K562 (cell line): ENCODE measurements around the gene GPR78. TPM values are rescaled to one million over a fixed set of nuclear protein-coding genes. Genes with fewer than 3 reads are reported as not detected.

Experiments
- ATAC-seq: fragments of 200-7000 bp; cut with Tn5 transposase; 3 replicates; pipeline ENCODE4 v1.9.1; 2020; ENCODE audit warnings: moderate library complexity
- BruUV-seq: library from RNA; stranded (reverse); fragments of 400-500 nt; replicated peaks from 2 replicates; lab custom pipeline; 2021; lab: Mats Ljungman, UMichigan
- CTCF ChIA-PET: fragments of 300-600 bp; formaldehyde crosslinking; extraction: SDS; loops from one replicate; lab custom pipeline; 2021; ENCODE audit warnings: low intra/inter-chr PET ratio; lab: Yijun Ruan, JAX
- POLR2A ChIA-PET: fragments of 300-600, 350-650 bp; sonication (Branson Sonifier 250); formaldehyde crosslinking; extraction: SDS; loops from one replicate; lab custom pipeline; 2021; ENCODE audit warnings: antibody characterized with exemption, inconsistent platforms; lab: Yijun Ruan, JAX
- DNase-seq, 4 experiments: peaks; one replicate each; pipeline versions ENCODE4 v3.0.0 to v3.0.0-alpha.2; 2011 to 2018; ENCODE audit warnings: low spot score in 3 of 4, mixed read lengths in 3 of 4; ENCODE audit errors: extremely low read depth in 1 of 4
- FAIRE-seq: peaks from 2 replicates; lab custom pipeline; 2011; peaks lifted over from hg19 to GRCh38; lab: Jason Lieb, UNC
- H2AFZ ChIP-seq: 2 replicates; pipeline ENCODE4 v1.6.0; 2011; ENCODE audit warnings: low read depth, low read length, control low read depth, inconsistent platforms
- H3K27ac ChIP-seq: fragments of 200-600 bp; 3 replicates; pipeline ENCODE4 v1.8.0; 2011; ENCODE audit warnings: low read depth, mild to moderate bottlenecking, control low read depth, inconsistent platforms, low read length, moderate library complexity, mixed read lengths; ENCODE audit errors: extremely low read depth
- H3K27me3 ChIP-seq, 2 experiments: fragments of 300-600 bp in 1 of 2; 2 replicates in 1 of 2; 3 replicates in 1 of 2; pipeline versions ENCODE4 v1.6.0 to v1.8.0; 2011; ENCODE audit warnings: inconsistent platforms in 2 of 2, low read length in 2 of 2, mild to moderate bottlenecking in 1 of 2, mixed read lengths in 1 of 2, moderate library complexity in 1 of 2; ENCODE audit not compliant: control insufficient read depth in 2 of 2, insufficient read depth in 2 of 2
- H3K36me3 ChIP-seq: fragments of 300-600 bp; 3 replicates; pipeline ENCODE4 v1.8.0; 2011; ENCODE audit warnings: mild to moderate bottlenecking, low read length, inconsistent platforms; ENCODE audit not compliant: control insufficient read depth, insufficient read depth
- H3K4me1 ChIP-seq, 2 experiments: fragments of 200-600 bp in 1 of 2; replicated peaks in 1 of 2; 2 replicates in 1 of 2; 3 replicates in 1 of 2; pipeline versions ENCODE4 v1.5.1 to v1.8.0; 2011; ENCODE audit warnings: inconsistent platforms in 2 of 2, low read length in 2 of 2, mild to moderate bottlenecking in 1 of 2, mixed read lengths in 1 of 2, moderate library complexity in 1 of 2; ENCODE audit not compliant: control insufficient read depth in 2 of 2, insufficient read depth in 2 of 2
- H3K4me2 ChIP-seq: 2 replicates; pipeline ENCODE4 v1.6.1; 2011; ENCODE audit warnings: low read length, control low read depth, inconsistent platforms, mixed read lengths; ENCODE audit not compliant: insufficient read depth
- H3K4me3 ChIP-seq: fragments of 200-600 bp; sonication (generic), shearing (Covaris generic); 2 replicates; pipeline ENCODE4 v1.5.1; 2016; ENCODE audit warnings: control low read depth, inconsistent platforms
- H3K79me2 ChIP-seq: fragments of 200-600 bp; 3 replicates; pipeline ENCODE4 v1.8.0; 2011; ENCODE audit warnings: low read length, inconsistent platforms; ENCODE audit not compliant: control insufficient read depth, insufficient read depth
- H3K9ac ChIP-seq, 2 experiments: 2 replicates each; pipeline versions ENCODE4 v1.6.0 to v1.6.1; 2011; ENCODE audit warnings: low read depth in 2 of 2, low read length in 2 of 2, control low read depth in 1 of 2, inconsistent platforms in 1 of 2, mild to moderate bottlenecking in 1 of 2, mixed read lengths in 1 of 2; ENCODE audit not compliant: insufficient read depth in 1 of 2
- H3K9me1 ChIP-seq: one replicate; pipeline ENCODE4 v1.6.0; 2011; ENCODE audit warnings: inconsistent platforms, mild to moderate bottlenecking, low read length, moderate library complexity; ENCODE audit not compliant: control insufficient read depth, insufficient read depth
- H3K9me3 ChIP-seq: replicated peaks from 2 replicates; pipeline ENCODE4 v1.5.1; 2011; ENCODE audit warnings: low read depth, low read length, inconsistent platforms; ENCODE audit not compliant: control insufficient read depth, insufficient read depth
- H4K20me1 ChIP-seq: replicated peaks from 2 replicates; pipeline ENCODE4 v1.6.1; 2011; ENCODE audit warnings: low read length, inconsistent platforms, mixed read lengths; ENCODE audit not compliant: control insufficient read depth, insufficient read depth
- CBX5 ChIP-seq: IDR thresholded peaks from 2 replicates; pipeline ENCODE4 v1.6.1; 2014; ENCODE audit warnings: low read depth, borderline replicate concordance
- ESRRB ChIP-seq: fragments of 250-450 bp; sonication (Bioruptor Pico); IDR thresholded peaks from 2 replicates; pipeline ENCODE4 v1.5.0; 2020; ENCODE audit warnings: mild to moderate bottlenecking, moderate library complexity, borderline replicate concordance
- FOXP4 ChIP-seq: sonication (generic); formaldehyde crosslinking; IDR thresholded peaks from 2 replicates; pipeline ENCODE4 v1.8.0; 2022; ENCODE audit warnings: mild to moderate bottlenecking, missing genetic modification reagents, borderline replicate concordance
- ZNF134 ChIP-seq: fragments of 250-450 bp; sonication (Bioruptor Pico); conservative IDR thresholded peaks from 2 replicates; pipeline ENCODE4 v1.4.0; 2020
- ZNF263 ChIP-seq: sonication (generic); formaldehyde crosslinking; IDR thresholded peaks from 2 replicates; pipeline ENCODE4 v1.8.0; 2022; ENCODE audit warnings: mild to moderate bottlenecking, missing genetic modification reagents, borderline replicate concordance
- ZNF696 ChIP-seq: fragments of 250-450 bp; sonication (Bioruptor Pico); conservative IDR thresholded peaks from 2 replicates; pipeline ENCODE4 v1.4.0; 2020; ENCODE audit warnings: mild to moderate bottlenecking, moderate library complexity
- WGBS: fragments of 100-300 bp; shearing (Covaris generic); methylation state at CpG from one replicate; pipeline ENCODE4 v1.1.6; 2016; ENCODE audit warnings: low coverage, mixed read lengths; ENCODE audit not compliant: insufficient coverage; ENCODE audit errors: missing lambda C conversion rate; 5-methylcytosine and 5-hydroxymethylcytosine counted together
- in situ Hi-C: fragments of 300-500 bp; cut with MboI; formaldehyde crosslinking; loops from 4 replicates; pipeline ENCODE4 v1.15.0; 2018; ENCODE audit warnings: inconsistent platforms, mixed read lengths
- intact Hi-C: fragments of 100-400 bp; cut with micrococcal nuclease; formaldehyde crosslinking; loops from 2 replicates; pipeline ENCODE4 v1.14.2; 2022
- polyA plus RNA-seq, 8 experiments: library from polyadenylated mRNA; depleted of rRNA in 4 of 8; stranded (reverse) in 5 of 8; unstranded in 3 of 8; fragments of >200 nt; fragmentation: Nextera tagmentation in 2 of 8; fragmentation: Illumina TruSeq in 1 of 8; extraction: Ambion mirVana in 2 of 8; extraction: Trizol in 1 of 8; gene quantifications; 2 replicates each; pipeline versions ENCODE4 v1.2.1 to v1.2.3, GENCODE V29; 2011 to 2014; ENCODE audit warnings: inconsistent platforms in 1 of 8, missing spikeins in 1 of 8
- total RNA-seq, 7 experiments: library from RNA; depleted of rRNA in 6 of 7; stranded (reverse); fragments of >200 nt in 6 of 7; fragmentation: Illumina TruSeq in 2 of 7; extraction: Trizol in 2 of 7; gene quantifications; 2 replicates each; pipeline versions ENCODE4 v1.2.1 to v1.2.3, GENCODE V29; 2011 to 2021; ENCODE audit warnings: low replicate concordance in 1 of 7

Gene GPR78
- total and polyA plus RNA-seq, 9 of the 15 experiments (the other 6 are each of a cell fraction or from before 2014, with no cell fraction given): 0.04 to 0.13 (median 0.07) TPM; not detected in 4

- TF ChIP-seq CBX5 (no peak), ZNF134 (CRISPR knock-in tag) (no peak), ZNF696 (CRISPR knock-in tag) (no peak), ESRRB (CRISPR knock-in tag) (no peak)
Measured at GRCh38 chr4:8537041-8537461, 43.1 kb upstream of the GPR78 start (continued).

- in situ Hi-C loops (no loop called here), intact Hi-C loops (no loop called here)
- TF ChIP-seq ZNF263 (CRISPR knock-in tag) (peak; percentile 87), FOXP4 (CRISPR knock-in tag) (no peak)
- H3K9me1 ChIP-seq: no peaks in the 10 kb centered on the region
- no TSS peak for BruUV-seq
- no peak overlapping the region for H3K27ac ChIP-seq
- no peak overlapping the region for H3K4me2 ChIP-seq
- H3K36me3 ChIP-seq: no peaks in the 10 kb centered on the region
- H4K20me1 ChIP-seq: no peaks in the 10 kb centered on the region
- no peaks in the 10 kb centered on the region for H3K27me3 ChIP-seq
- no peak overlapping the region for H2AFZ ChIP-seq
- no peaks in the 10 kb centered on the region; the same call in 1 of the 2 replicates for H3K9me3 ChIP-seq
- H3K4me3 ChIP-seq: no peak overlapping the region
- FAIRE-seq: no peak
- no peak overlapping the region; a peak in 1 of 4 replicates for H3K9ac ChIP-seq
- WGBS: 49% methylated on average over 12 of the region's 12 CpGs
- POLR2A ChIA-PET: interaction anchor here (0.6 to 1.8 kb wide), 3 partner anchors 9 to 38 kb away, joined by 3 to 6 read pairs (median 4); no protein-coding TSS in a partner anchor
- CTCF ChIA-PET: no interaction called here
- H3K4me1 ChIP-seq: no peaks in the 10 kb centered on the region; a peak in 2 of 5 replicates
- H3K79me2 ChIP-seq: no peaks in the 10 kb centered on the region
- DNase-seq: no peak
- no peak for ATAC-seq
Measured at GRCh38 chr4:8538076-8538702, 42.0 kb upstream of the GPR78 start.
